OCI-LY3 (cell line): ENCODE data around the gene SPINK4.

ENCODE experiments used
- H2AFZ ChIP-seq: fragments of 200-600, 300-600 bp; shearing (Covaris generic); 2 replicates; pipeline ENCODE4 v1.6.0; 2014; ENCODE audit warnings: antibody characterized with exemption, low read depth, low read length
- H3K27ac ChIP-seq: fragments of 200-600, 300-600 bp; sonication (generic); 2 replicates; pipeline ENCODE4 v1.5.1; 2014; ENCODE audit warnings: mild to moderate bottlenecking, low read length, moderate library complexity, mixed read lengths
- H3K27me3 ChIP-seq: fragments of 200-600, 300-600 bp; sonication (generic); 2 replicates; pipeline ENCODE4 v1.6.1; 2014; ENCODE audit warnings: low read depth, low read length, mixed read lengths
- H3K36me3 ChIP-seq: fragments of 200-600, 300-600 bp; sonication (generic); replicated peaks from 2 replicates; pipeline ENCODE3; 2014; ENCODE audit warnings: low read depth, low read length, mixed read lengths
- H3K4me1 ChIP-seq: fragments of 300-600, 200-600 bp; sonication (generic); 2 replicates; pipeline ENCODE4 v1.6.1; 2014; ENCODE audit warnings: low read length, mixed read lengths
- H3K4me2 ChIP-seq: fragments of 200-600, 300-600 bp; sonication (generic); 2 replicates; pipeline ENCODE4 v1.6.1; 2014; ENCODE audit warnings: low read length, mixed read lengths
- H3K4me3 ChIP-seq: fragments of 300-600, 200-600 bp; sonication (generic); 2 replicates; pipeline ENCODE4 v1.5.1; 2014; ENCODE audit warnings: antibody characterized with exemption, mild to moderate bottlenecking, low read length, moderate library complexity
- H3K79me2 ChIP-seq: fragments of 300-600, 200-600 bp; shearing (Covaris generic); 2 replicates; pipeline ENCODE4 v1.6.1; 2014; ENCODE audit warnings: mild to moderate bottlenecking, low read length, mixed read lengths
- H3K9ac ChIP-seq: fragments of 300-600, 200-600 bp; shearing (Covaris generic); 2 replicates; pipeline ENCODE4 v1.6.0; 2014; ENCODE audit warnings: mild to moderate bottlenecking, low read length, moderate library complexity
- H3K9me3 ChIP-seq: fragments of 200-600, 300-600 bp; shearing (Covaris generic); 2 replicates; pipeline ENCODE4 v1.6.1; 2014; ENCODE audit warnings: low read length, mixed read lengths; ENCODE audit not compliant: insufficient read depth
- H4K20me1 ChIP-seq: fragments of 200-600, 300-600 bp; sonication (generic); 2 replicates; pipeline ENCODE4 v1.6.1; 2016; ENCODE audit warnings: low read length, mixed read lengths; ENCODE audit not compliant: insufficient read depth
- EZH2phosphoT487 ChIP-seq: fragments of 200-600 bp; shearing (Covaris generic); IDR thresholded peaks from 2 replicates; pipeline ENCODE4 v1.6.1; 2018; ENCODE audit warnings: antibody characterized with exemption, mixed run types, low read depth
- TF ChIP-seq, protein P1 (sequence below): fragments of 200-600, 300-600 bp; sonication (generic); IDR thresholded peaks from 2 replicates; pipeline ENCODE4 v1.5.1; 2014; ENCODE audit warnings: antibody characterized with exemption, low read length, low read depth

Gene SPINK4

DNA sequence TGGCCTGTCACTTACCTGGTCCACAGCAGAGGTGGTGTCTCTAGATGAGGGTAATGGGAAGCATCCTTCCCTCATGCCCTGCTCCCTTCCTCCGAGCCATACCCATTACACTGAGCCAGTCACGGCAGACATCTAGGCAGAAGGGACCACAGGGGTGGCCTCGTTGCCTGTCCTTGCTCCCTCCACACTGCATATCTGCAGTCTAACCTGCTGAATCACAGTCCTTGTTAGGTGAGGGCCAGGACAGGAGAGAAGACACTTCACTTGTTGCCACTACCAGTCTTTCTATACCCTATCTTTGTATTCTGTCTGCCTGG, 18.4 kb upstream of the SPINK4 start:
- peaks cover 36% of the 10 kb centered on the region for H3K4me1 ChIP-seq
- no peak overlapping the region for H2AFZ ChIP-seq
- H3K79me2 ChIP-seq = no peaks in the 10 kb centered on the region
- H3K4me2 ChIP-seq = no peak overlapping the region
- no peak overlapping the region for H3K27ac ChIP-seq
- H3K27me3 ChIP-seq = peaks cover 9% of the 10 kb centered on the region
- H3K4me3 ChIP-seq = no peak overlapping the region
- TF ChIP-seq, protein P1, sequence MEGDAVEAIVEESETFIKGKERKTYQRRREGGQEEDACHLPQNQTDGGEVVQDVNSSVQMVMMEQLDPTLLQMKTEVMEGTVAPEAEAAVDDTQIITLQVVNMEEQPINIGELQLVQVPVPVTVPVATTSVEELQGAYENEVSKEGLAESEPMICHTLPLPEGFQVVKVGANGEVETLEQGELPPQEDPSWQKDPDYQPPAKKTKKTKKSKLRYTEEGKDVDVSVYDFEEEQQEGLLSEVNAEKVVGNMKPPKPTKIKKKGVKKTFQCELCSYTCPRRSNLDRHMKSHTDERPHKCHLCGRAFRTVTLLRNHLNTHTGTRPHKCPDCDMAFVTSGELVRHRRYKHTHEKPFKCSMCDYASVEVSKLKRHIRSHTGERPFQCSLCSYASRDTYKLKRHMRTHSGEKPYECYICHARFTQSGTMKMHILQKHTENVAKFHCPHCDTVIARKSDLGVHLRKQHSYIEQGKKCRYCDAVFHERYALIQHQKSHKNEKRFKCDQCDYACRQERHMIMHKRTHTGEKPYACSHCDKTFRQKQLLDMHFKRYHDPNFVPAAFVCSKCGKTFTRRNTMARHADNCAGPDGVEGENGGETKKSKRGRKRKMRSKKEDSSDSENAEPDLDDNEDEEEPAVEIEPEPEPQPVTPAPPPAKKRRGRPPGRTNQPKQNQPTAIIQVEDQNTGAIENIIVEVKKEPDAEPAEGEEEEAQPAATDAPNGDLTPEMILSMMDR = no peak
- no peak for TF ChIP-seq EZH2phosphoT487
- H3K36me3 ChIP-seq = no peaks in the 10 kb centered on the region
- H3K9me3 ChIP-seq = no peaks in the 10 kb centered on the region
- H4K20me1 ChIP-seq = no peaks in the 10 kb centered on the region
- no peak overlapping the region for H3K9ac ChIP-seq

DNA sequence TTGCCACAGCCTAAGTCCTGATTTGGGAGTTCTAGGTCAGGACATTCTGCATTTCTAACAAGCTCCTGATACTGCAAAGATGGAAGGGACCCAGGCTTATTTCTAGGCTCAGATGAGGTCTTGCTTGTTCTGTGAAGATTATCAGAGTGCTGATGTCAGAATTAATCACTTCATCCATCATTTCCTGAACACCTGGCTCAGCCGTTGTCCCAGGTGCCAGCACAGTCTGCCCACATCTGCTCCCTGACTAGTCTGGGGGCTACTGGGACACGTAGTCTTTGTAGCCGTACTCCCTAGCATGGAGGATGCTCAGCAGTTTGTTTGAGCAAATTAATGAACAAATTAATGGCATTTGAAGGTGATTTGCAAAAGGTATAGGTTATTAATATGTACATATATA, 17.9 kb upstream of the SPINK4 start:
- H3K4me2 ChIP-seq = no peak overlapping the region
- no peak overlapping the region for H3K9ac ChIP-seq
- H3K79me2 ChIP-seq = no peaks in the 10 kb centered on the region
- no peak overlapping the region for H2AFZ ChIP-seq
- no peak overlapping the region for H3K4me3 ChIP-seq
- H3K4me1 ChIP-seq = peaks cover 40% of the 10 kb centered on the region
- no peaks in the 10 kb centered on the region for H3K36me3 ChIP-seq
- no peak overlapping the region for H3K27ac ChIP-seq
- H3K9me3 ChIP-seq = no peaks in the 10 kb centered on the region
- H4K20me1 ChIP-seq = no peaks in the 10 kb centered on the region
- 0 out of 2 replicates have a peak, but pooled peaks cover 4% of the 10 kb centered on the region for H3K27me3 ChIP-seq
- TF ChIP-seq, protein P1 = no peak
- no peak for TF ChIP-seq EZH2phosphoT487

DNA sequence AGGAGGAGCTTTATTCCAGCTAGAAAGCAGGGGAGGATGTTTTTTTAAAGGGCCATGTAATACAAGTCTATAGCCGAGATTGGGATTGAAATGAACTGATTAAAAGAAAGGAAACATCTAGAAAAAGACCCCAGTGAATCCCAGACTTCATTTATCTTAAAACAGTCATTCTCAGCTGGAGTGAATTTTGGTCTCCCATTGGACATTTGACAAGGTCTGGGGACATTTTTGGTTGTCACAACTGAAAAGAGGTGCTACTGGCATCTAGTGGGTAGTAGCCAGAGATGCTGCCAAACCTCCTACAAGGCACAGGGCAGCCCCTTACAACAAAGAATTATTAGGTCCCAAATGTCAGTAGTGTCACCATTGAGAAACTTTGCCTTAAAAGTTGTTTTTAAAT, 16.3 kb upstream of the SPINK4 start:
- Histone ChIP-seq H3K9ac (peak overlapping the region; percentile 38; the same call in 1 of the 2 replicates), H2AFZ (peak overlapping the region; percentile 79), H3K27ac (no peak overlapping the region)

DNA sequence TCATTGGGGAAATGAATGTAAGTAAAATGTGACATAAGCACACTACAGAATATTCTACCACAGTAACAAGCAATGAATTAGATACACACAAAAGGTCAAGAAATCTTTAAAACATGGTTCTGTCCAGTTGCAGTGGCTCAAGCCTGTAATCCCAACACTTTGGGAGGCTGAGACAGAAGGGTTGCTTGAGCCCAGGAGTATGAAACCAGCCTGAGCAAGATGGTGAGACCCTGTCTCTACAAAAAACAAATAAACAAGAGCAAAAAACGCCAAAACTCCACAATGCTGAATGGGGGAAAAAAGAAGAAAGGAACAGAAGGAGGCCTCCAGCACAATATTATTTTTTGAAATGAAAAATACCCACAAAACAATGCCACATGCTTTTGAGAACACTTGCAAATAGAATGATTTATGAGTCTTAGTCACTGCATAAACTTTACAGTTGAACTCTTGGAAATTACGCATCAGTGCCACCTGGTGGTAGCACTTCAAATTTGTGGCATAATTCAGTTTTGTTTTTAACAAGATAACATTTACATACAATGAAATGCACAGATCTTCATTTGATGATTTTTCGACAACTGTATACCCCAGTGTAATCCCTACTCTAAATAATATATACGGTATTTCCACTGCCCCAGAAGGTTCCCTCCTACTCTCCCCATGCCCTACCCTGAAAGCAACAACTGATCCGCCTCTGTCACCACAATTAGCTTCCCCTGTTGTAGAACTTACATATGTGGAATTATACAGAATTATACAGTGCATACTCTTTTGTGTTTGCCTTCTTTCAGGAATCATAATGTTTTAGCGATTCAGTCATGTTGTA, 14.4 kb upstream of the SPINK4 start:
- H3K9me3 ChIP-seq = no peaks in the 10 kb centered on the region
- H3K36me3 ChIP-seq = no peaks in the 10 kb centered on the region
- H3K4me2 ChIP-seq = peak overlapping the region; percentile 59
- H2AFZ ChIP-seq = no peak overlapping the region
- peak overlapping the region; percentile 22 for H3K4me3 ChIP-seq
- H3K79me2 ChIP-seq = no peaks in the 10 kb centered on the region
- H3K9ac ChIP-seq = no peak overlapping the region
- H3K27me3 ChIP-seq = no peaks in the 10 kb centered on the region
- H4K20me1 ChIP-seq = no peaks in the 10 kb centered on the region
- TF ChIP-seq, protein P1 = peak; percentile 84
- no peak for TF ChIP-seq EZH2phosphoT487
- peak overlapping the region; percentile 95 for H3K27ac ChIP-seq
- peaks cover 67% of the 10 kb centered on the region for H3K4me1 ChIP-seq

More for the DNA sequence above, 16.3 kb upstream of the SPINK4 start:
- Histone ChIP-seq H3K27me3 (no peaks in the 10 kb centered on the region), H3K36me3 (no peaks in the 10 kb centered on the region), H3K4me1 (peaks cover 57% of the 10 kb centered on the region), H3K9me3 (no peaks in the 10 kb centered on the region), H3K4me2 (peak overlapping the region; percentile 85), H3K79me2 (no peaks in the 10 kb centered on the region), H3K4me3 (peak overlapping the region; percentile 69), H4K20me1 (no peaks in the 10 kb centered on the region)
- TF ChIP-seq EZH2phosphoT487 = no peak
- TF ChIP-seq, protein P1 = peak; percentile 77
